Measurements from ENCODE around the gene TBL1X. TPM values are rescaled to one million over a fixed set of nuclear protein-coding genes. Genes with fewer than 3 reads are reported as not detected.
"Not testable (repeated sequence)": the region's sequence is repeated elsewhere in the genome, so short reads cannot be mapped to it uniquely, and the experiment has no call there.

The TBL1X gene
- polyA plus RNA-seq, 3 donors, result 24.2 to 27.8 (median 26.9) TPM

DNA sequence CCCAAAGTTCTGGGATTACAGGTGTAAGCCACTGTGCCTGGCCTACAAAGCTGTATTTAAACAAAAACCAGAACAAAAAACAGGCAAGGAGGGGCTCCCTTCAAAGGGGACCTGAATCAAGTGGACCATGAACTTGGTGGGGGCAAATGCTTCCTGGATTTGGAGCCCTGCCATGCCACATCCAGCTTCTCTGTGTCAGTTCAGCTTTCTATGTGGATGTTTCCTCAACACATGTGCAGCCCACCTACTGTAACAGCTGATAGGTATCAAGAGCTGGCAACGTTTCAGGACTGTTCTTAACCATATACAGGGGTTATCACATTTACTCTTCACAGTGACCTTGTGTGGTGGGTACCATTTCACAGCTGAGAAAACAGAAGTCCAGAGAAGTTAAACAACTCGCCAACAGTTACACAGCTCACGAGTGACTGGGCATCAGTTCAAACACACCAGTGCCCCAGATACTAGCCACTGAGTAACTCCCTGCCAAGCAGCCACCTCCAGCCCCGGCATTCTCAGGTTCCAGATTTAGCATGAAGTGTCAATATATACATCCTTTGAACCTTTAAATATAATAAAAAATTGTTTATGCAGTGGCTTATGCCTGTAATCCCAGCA is 293.3 kb downstream of the TBL1X start:
- DNase-seq, result no peak

DNA sequence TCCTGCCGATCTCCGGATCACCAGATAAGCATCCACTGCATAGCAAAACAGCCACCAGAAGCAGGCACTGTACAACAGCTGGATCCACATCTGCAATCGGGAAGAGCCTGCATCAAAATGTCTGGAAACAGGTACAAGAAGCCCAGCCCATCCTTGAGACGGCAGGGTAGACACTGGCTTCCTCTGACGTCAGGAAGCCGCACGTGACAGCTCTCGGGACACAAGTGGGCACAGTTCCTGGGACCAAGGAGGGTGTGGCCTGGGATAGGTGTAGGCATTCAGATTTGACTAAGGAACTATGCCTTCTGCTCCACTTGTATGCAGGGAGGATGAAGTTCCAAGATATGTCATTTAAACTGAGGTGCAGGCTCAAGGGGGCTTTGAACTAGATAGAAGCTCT is 294.5 kb downstream of the TBL1X start:
- no peak for DNase-seq

GRCh38 chrX:9765072-9765736 is 300.3 kb downstream of the TBL1X start:
- DNase-seq, result no peak

DNA sequence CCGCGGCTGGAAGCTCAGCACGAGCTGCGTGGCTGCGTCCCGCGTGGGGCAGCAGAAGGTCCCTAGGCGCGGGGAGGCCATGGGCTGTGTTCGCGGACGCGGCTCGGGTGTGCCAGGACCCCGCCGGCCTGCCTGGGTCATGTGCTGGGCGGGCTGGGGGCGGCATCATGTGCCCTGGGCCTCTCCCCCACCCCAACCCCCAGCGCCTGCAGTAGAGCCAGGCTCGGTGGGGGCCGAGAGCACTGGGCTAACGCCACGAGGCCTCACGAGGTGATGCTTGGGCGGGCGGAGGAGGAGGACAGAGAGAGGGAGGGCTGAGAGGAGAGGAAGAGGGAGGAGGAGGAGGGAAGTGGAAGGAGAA is 300.9 kb downstream of the TBL1X start, which contains the start of gene GPR143:
TSS of gene GPR143 (minus strand) at position 111 of the 361 bp plus-strand sequence. CDS start at position 81, 30 bp downstream.
- peak; percentile 19 for DNase-seq

DNA sequence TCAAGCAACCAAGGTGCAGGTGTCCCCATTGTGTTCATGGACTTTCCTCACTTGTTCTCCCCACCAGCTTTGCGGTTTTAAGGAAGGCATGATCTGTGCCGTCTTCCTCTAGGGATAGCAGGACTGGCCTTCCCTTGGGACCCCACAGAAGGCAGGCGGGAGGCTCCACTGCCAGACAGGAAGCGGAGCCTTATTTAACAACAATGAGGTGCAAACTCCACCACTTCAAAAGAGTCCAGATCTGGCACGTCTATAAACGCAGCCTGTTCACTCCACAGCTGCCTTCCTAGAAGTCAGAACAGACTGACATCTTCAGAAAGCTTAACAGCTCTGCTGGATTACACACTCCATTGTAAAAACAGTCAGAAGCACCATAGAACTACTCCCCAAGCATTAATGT is 302.5 kb downstream of the TBL1X start:
- no peak for DNase-seq

DNA sequence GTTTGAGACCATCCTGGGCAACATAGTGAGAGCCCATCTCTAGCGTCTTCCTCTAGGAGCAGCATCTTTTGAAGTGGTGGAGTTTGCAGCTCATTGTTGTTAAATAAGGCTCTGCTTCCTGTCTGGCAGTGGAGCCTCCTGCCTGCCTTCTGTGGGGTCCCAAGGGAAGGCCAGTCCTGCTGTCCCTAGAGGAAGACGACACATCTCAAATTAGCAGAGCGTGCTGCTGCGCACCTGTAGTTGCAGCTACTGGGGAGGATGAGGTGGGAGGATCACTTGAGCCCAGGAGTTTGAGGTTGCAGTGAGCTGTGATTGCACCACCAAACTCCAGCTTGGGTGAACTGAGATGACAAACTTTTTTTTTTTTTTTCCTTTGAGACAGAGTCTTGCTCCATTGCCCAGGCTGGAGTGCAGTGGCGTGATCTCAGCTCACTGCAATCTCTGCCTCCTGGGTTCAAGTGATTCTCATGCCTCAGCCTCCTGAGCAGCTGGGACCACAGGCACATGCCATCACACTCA is 303.5 kb downstream of the TBL1X start:
- not testable (repeated sequence) for DNase-seq

DNA sequence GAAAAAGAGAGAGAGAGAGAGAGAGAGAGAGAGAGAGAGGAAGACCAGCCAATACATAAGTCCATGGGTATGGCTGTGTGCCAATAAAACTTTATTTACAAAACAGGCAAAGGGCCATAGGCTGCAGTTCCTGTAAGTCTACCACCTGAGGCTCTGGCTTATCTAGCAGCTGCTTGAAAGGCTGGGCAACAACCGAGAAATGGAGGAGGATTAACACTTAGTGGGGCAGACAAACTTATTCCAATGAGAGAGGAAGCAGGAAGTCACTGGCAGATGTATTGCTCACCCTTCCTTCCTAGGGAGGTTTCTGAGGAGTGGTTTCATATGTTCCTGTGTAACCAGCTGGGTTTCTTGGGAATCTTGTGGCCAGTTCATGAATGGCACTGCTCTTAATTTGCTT is 305.5 kb downstream of the TBL1X start:
- DNase-seq, result no peak

DNA sequence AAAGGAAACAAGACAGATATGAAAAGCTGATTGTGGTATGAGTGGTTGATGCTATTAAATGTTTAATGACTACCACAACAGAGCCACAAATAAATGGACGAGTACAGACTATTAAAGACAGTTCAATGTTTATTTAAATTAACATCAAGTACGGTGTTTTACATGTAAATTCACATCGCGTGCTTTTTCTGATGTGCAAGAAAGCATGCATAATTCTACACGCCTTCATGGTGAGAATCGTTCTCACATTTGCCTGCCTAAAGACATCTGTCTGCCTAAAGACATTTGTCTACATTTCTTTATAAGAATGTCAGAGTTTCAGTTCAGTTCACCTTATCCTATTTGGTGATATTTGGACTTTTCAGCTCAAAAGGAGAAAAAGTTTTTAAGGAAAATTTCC is 308.1 kb downstream of the TBL1X start:
- no peak for DNase-seq

DNA sequence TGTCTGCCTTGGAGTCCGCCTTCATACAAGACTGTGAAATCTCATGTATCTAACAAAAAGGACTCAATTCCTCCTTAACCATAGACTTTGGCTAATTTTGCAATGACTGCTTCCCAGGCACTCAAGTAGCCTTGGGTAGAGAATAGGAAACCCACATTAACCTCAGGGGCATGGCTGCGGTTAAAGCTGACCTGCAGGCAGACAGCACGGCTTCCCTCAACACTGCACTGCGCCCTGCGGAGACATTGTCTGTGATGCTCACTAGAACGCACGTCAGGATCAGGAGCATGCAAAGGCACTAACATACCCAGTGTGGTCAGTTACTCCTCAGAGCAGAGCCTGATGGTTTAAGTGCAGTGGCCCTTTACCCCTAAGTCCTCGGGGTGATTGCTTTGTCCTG is 311.1 kb downstream of the TBL1X start:
- no peak for DNase-seq

GRCh38 chrX:9781941-9782340 is 317.1 kb downstream of the TBL1X start:
- DNase-seq, result no peak

DNA sequence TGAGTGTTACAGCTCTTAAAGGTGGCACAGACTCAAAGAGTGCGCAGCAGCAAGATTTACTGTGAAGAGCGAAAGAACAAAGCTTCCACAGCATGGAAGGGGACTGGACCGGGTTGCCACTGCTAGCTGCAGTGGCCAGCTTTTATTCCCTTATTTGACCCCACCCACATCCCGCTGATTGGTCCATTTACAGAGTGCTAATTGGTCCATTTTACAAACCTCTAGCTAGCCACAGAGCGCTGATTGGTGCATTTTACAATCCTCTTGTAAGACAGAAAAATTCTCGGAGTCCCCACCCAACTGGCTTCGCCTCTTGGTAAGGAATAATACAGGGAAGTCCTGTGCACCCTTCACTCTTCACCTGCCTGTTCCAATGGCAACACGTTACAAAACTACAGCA is 319.5 kb downstream of the TBL1X start:
- DNase-seq, result no peak

GRCh38 chrX:9785254-9785943 is 320.5 kb downstream of the TBL1X start:
- DNase-seq, result no peak

- no peak for DNase-seq
Observed at GRCh38 chrX:9785944-9786797, 321.3 kb downstream of the TBL1X start, which contains the start of gene SHROOM2. TSS of gene SHROOM2 (plus strand) at chrX:9786429. CDS start at chrX:9786546, 117 bp downstream.

- no peak for DNase-seq
Observed at GRCh38 chrX:9786798-9787635, 322.2 kb downstream of the TBL1X start.

- DNase-seq, result no peak
Observed at GRCh38 chrX:9788911-9789310, 324.1 kb downstream of the TBL1X start.

GRCh38 chrX:9789555-9789954 is 324.7 kb downstream of the TBL1X start:
- no peak for DNase-seq
